CD4-positive, alpha-beta T cell treated with Interleukin-12 subunit alpha and Interleukin-12 subunit beta, for 1 hour (primary cell): ENCODE measurements around the gene ADAMTS16.

Source experiments
- DNase-seq: peaks from one replicate; pipeline ENCODE4 v3.0.0-alpha.2; 2020

ADAMTS16 gene

GRCh38 chr5:5352675-5353074, 212.5 kb downstream of the ADAMTS16 start:
- DNase-seq = no peak

DNA sequence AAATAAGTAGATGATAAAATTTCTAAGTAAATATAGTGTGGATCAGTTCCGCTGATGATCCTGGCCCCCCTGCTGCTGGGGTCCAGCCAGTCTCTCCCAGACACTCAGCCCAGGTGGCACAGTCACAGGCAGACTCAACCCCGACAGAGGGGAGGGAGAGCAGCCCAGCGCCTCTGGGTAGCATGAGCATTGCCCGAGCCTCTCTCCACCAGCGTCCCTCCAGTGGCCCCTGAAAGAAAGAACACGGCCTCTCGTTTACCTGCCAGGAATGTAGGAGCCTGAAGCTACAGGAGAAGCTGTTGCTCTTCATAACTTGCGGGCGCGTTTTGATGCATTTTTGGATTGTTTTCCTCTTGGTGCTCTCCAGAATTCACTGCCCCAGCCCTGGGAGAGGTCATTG, 213.6 kb downstream of the ADAMTS16 start:
- no peak for DNase-seq

GRCh38 chr5:5356765-5357164, 216.6 kb downstream of the ADAMTS16 start:
- no peak for DNase-seq

DNA sequence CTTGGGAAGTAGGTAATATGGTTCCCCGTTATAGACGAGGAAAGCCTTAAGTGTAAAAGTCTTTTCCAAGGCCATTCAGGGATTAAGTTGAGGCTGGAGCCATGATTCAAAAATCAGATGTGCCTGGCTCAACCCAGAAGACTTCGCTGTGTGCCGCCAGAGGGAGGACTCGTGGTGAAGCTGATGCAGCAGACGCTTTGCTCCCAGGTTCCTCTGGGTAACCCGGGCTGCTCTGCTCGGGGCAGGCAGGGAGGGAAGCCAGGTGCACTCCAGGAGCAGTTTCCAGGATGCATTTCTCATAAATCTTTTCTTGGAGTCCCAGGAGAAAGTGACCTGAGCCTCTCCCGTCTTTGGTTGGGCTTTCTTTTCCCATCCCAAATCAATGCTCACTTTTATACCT, 219.5 kb downstream of the ADAMTS16 start:
- DNase-seq = no peak

DNA sequence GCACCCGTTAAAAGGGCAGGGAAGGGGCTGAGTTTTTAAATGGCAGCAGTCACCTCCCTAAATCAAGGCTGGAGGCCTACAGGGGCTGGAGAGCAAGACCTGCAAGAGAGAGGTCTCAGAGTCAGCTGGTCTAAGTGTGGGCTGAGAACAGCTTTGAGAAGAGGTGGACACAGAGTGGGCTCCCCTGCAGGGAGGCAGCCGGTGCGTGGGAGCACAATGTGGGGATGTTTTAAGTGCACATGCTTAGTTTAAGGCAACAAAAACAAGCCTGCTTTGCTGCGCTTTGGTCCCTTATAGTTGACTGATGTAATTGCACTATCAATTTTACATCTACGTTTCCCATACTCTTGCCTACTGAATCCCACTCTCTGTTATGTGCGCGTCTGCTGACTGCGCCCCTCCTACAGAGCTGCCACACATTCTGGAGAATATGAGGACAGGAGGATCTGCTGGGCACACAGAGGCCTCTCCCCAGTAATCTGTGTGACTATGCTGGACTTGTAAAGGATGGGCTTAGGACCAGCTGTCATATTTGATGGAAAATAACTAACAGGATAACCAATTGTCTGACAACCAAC, 220.3 kb downstream of the ADAMTS16 start:
- DNase-seq = no peak

DNA sequence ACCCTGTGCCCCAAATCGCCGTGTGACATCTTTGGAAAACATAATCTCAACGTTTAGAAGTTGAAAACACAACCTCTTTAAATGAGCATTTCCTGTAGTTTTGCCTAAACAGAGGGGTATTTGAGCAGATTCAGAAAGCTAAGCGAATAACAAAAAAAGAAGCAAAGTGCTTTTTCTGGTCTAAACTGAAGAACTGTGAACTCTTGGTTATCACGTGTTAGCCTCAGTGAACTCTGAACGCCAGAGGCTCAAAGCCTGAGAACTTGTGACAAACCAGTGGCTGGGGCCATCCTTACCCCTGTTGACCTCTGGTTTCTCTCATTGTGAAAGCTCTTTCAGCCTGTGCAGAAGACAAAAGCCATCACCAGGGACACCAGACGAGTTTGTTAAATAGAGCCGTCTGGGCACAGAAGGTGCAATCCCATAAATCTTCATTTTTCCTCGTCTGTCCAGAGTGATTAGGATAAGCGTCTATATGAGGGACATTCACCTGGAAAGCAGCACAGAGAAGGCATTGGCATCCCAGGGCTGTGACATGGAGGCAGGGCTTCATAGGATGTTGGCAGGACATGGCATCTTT, 220.9 kb downstream of the ADAMTS16 start:
- no peak for DNase-seq

DNA sequence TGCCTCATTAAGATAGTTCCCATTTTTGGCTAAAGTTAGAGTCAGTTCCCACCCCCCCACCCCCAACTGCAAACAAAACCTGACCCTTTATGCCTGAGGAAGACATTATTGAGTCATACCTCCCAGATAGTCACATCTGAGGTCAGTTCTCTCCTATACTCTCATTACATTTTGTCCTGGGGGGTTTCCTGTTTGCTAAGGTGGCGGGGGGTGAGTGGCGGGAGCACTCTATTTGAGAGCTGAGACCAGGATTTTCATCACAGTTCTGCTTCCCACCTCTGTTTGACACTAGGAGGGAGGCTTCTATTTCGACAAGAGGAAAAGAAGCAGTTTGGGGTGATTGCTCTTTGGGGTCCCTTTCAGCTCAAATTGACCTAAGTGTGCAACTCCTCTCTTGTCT, 222.9 kb downstream of the ADAMTS16 start:
- no peak for DNase-seq

- DNase-seq = no peak
These were observed 224.8 kb downstream of the ADAMTS16 start for GRCh38 chr5:5364932-5365331.

- DNase-seq = no peak
These were observed 227.6 kb downstream of the ADAMTS16 start for GRCh38 chr5:5367739-5368138.

- DNase-seq = no peak
These were observed 229.0 kb downstream of the ADAMTS16 start for GRCh38 chr5:5369051-5369605.
